DMS 273 treated with DMSO at 0.1 percent for 48 hours (cell line): ENCODE measurements around the gene STBD1.
A peak's percentile ranks its signal among the peaks of the same experiment; 100 is the strongest.
"Not testable (repeated sequence)": the region's sequence is repeated elsewhere in the genome, so short reads cannot be mapped to it uniquely, and the experiment has no call there.

ENCODE experiments used
- DNase-seq: peaks from one replicate; lab custom pipeline; 2025; lab: John Stamatoyannopoulos, UW

The STBD1 gene

GRCh38 chr4:76305971-76306881 is at the start of gene STBD1:
Gene STBD1 (plus strand): TSS chr4:76306733. CDS start chr4:76306770, 37 bp downstream.
- DNase-seq = peak; percentile 19

- DNase-seq = no peak
Observed at GRCh38 chr4:76256968-76257367, 49.6 kb upstream of the STBD1 start.

DNA sequence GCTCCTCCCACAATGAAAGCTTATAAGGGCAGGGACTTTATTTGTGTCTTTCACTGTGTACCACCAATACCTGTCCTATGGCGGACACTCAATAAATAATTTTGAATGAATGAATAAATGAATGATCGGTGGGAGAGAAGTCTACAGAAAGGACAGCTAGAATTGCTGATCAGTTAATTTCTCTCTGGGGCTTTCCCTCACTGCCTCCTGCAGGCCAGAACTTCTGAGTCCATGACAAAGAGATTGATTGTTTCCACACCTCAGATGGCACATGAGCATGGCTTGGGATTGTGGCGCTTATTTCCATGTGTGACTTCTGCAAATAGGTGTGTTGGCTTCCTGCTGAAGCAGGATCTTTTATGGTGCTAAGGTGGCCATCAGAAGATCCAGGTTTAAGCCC is 48.7 kb upstream of the STBD1 start:
- no peak for DNase-seq

- no peak for DNase-seq
Observed at GRCh38 chr4:76260571-76260970, 46.0 kb upstream of the STBD1 start.

DNA sequence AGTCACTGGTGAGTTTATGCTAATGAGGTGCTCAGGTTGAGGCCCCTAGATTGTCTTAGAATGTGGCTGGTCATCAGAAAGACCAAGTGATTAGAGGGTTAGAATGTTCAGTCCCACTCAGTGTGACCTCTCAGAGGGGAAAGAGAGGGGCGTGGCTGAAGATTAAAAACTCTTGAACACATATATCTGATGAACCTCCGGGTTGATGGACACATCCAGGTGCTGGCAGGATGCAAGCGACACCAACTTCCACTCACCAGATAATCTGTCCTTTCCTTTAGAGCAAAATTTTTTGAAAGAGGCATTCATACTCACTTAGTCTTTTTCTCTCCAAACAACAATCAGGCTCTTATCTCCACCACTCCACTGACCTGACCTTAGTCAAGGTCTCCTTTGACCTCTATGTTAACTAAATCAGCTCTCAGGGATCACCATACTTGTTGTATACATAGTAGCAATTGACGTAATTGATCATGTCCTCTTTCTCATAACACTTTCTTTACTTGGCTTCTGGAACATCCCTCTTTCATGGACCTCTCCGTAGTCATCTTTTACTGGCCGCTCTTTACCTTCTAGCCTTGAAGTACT is 40.8 kb upstream of the STBD1 start:
- DNase-seq = no peak

DNA sequence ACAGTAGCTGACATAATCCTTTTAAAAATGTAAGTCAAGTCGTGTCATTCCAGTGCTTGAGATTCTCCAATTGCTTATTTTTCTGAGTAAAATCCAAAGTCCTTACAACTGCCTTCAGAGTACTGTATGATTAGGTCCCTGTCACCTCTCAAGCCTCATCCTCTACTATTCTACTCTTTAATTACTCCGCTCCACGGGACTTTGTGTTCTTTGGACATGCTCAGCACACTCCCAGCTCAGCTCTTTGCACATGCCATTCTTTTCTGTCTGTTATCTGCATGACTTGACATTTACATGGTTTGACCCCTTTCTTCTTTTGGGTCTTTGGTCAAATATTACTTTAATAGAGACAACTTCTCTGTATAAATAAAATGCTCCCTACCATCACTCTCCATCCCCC is 39.9 kb upstream of the STBD1 start:
- DNase-seq = no peak

GRCh38 chr4:76267811-76268210 is 38.7 kb upstream of the STBD1 start:
- DNase-seq = no peak

- DNase-seq = no peak
Observed at GRCh38 chr4:76270244-76271175, 36.0 kb upstream of the STBD1 start.

DNA sequence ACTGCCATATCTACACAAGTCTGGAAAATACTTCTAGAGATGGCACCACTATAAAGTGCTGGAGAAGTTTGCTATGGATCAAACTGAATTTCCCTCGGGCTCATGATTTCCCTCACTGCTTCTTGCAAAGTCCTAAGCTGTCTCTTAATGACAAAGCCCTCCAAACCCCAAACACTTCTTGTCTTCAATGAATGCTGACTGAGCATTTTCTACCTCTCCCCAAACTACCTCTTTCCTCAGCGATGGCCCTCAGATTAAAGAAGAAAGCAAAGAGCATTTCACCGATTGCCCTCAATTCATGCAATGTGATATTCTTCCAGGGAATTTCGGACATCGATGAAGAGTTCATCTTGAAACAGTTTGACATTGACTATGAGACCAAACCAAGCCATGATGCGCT is 35.3 kb upstream of the STBD1 start:
- no peak for DNase-seq

DNA sequence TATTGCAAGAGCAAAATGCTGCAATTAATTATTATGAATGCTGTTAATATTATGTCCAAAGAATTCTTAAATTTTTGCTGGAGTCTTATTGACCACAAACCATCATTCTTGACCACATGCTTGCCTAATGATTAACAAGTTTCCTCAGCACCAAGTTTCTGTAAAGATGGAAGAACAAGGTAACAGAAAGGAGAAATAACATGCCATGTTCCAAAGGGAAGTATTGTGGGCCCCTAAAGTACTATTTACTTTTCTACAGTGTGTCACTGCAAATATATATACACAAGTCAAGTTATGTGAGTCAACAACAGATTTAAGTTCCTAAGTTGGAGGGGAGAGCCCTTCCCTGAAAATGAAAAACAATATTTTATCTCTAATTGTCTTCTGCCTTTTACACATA is 34.5 kb upstream of the STBD1 start:
- no peak for DNase-seq

DNA sequence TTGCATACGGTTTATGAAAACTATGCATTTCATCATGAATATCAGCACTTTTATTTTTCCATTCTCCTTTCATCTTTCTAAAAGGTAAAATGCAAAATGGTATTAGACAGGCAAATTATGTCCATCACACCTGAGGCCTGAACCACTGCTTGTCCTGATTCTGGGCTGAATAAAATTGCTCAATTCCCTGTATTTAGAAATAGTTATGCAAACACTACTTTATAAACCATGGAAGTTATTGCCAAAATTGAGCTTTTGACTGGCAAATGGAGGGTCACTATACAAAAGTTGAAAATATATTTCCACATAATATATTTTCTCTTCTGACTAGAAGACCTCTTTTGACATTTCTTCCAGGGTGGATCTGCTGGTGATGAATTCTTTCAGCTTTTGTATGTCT is 34.0 kb upstream of the STBD1 start:
- DNase-seq = no peak

- no peak for DNase-seq
Observed at GRCh38 chr4:76272999-76273398, 33.5 kb upstream of the STBD1 start.

DNA sequence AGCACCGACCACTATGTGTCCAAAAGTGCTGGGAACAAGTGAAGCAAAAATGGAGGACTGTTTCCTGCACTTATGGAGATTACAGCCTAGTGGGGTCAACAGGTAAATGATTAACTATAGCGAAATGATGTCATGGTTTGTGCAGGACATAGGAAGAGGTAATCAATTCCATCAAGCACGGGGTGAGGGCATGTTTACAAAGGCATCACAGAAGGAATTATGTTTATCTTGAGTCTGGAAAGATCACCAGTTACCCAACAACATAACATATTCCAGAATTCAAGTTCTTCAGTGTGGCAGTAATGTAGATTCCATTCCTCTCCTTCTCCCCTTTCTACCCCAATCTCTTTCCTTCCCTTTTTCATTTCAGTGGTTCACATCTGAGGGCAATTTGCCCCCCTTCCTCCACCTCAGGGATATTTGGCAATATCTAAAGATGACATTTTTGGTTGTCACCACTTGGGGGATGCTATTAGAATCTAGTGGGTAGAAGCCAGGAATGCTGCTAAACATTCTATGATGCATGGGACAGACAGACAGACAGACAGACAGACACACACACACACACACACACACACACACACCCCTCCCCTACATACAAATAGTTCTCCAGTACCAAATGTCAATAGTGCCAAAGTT is 30.9 kb upstream of the STBD1 start:
- DNase-seq = no peak

DNA sequence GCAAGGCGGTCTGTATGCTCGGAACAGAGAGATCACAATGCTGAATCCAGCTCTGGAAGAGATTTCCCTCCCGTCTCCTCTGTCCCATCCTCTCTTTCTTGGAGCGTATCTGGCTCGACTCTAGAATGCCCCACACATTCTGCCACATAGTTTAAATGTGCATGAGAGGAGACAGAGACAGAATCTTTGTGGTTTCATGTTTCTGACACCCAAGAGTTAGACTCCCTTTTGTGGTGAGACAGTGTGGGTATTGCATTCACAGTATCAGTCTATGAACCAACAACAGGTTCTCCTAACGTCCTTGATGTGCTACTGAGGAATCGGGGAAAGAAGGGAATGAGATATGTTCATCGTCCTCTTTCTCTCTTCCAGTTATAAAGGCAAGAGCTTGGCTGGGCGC is 29.7 kb upstream of the STBD1 start:
- DNase-seq = no peak

DNA sequence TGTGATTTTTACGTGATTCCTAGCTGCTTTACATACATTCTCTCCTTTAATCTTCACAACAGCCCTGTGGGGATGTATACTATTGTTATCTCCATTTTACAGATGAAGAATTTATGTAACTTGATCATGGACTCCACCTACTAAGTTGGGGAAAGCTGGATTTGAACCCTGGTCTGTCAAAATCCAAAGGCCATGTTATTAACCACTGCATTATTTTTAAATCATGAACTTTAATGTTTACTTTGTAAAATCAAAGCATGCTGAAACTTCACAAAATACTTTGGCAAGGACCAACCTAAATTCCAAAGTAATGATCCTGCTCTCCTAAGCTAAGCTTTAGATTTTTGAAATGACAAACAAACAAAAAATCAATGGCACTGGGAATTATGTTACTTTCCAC is 28.9 kb upstream of the STBD1 start:
- no peak for DNase-seq

DNA sequence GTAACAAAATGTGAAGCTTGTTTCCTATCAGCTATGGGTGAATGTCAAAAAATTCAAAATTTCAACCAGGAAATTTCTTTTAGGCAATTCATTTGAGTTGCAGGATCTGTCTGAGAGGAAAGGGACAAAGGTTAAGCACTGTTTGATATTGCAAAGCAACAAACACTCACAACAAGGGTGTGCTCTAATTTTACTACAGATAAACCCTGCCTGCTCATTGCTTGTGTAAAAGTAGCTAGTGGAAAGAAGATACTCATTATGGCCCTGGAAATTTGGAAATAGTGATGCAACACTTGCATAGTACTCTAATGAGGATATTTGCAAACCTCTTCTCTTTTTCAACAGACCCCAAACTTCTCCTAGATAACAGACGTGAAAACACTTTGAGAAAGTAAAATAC is 27.9 kb upstream of the STBD1 start:
- no peak for DNase-seq

GRCh38 chr4:76279462-76279861 is 27.1 kb upstream of the STBD1 start:
- no peak for DNase-seq

DNA sequence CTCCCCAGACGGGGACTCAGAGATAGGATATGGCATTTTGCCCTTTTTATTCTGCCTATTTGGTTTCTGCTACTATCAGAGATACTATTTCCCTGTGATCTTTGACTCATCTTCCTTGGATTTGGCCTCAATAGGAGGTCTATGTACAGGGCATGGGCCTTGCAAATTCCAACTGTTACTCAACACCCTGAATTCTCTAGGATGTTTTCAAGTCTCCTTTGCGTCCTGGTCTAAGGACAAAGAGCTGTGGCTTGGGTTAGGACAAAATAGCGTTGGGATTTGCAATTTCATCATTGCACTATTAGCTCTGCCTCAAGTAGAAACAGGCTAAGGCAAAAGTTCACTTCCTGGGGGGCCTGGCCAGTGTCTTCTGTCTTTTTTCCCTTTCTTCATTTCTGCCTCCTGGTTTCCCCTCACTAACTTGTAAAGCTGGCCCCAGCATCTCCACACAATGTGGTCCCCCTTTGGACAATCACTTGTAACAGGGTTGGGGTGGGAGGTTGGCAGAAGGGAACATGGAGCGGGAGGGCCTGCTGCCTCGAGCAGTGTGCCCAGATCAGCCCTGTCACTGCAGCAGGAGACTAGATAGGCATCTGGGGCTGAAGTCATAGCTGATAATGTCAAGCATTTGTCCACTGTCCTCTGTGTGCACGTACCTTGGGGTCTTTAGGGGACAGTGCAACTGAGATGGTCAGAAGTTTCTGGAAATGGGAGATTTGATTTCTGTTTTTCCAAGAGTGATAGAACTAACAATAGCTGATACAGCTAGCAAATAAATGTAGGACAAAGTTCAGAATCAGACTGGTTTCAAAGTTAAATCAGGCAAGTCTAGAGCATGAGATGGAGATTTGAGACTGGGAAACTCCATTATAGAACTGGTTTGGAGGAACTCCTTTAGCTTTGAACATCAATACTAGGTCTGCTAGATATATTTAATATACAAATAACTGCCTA is 25.8 kb upstream of the STBD1 start:
- no peak for DNase-seq

- DNase-seq = not testable (repeated sequence)
Observed at GRCh38 chr4:76281594-76281993, 24.9 kb upstream of the STBD1 start.

DNA sequence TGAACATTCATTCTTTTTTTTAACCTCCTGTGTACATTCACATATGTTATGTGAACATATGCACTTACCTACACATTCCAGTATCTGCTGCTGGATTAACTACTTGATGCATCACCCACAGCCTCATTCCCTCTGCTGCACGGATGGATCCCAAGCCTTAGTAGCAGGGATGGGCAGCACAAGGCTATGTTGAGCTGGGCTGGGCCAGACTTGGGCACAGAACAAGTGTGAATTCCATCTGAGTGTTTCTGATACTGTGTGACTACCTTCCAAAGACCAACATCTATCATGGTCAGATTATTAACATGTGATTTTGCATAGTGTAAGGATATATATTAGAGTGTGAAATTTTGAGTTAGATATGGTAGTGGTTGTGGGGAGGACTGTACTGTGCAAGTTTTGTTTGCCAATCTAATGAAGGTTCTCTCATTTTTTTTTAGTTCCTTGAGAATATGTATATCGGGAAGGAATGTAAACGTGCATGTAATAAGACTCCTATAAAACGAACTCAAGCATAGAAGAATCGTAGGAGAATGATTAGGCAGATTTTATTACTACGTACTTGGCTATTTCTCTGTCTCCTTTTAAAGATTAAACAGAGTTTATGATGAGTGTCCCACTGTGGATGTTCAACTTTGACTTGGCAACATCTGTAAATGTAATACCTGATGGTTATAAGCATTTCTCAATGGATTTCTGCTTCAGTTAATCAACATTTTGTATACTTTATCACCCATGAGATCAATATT is 23.4 kb upstream of the STBD1 start:
- no peak for DNase-seq
